Stomach (tissue), 9 donors: ENCODE measurements around the gene GP5. TPM values are rescaled to one million over a fixed set of nuclear protein-coding genes. Genes with fewer than 3 reads are reported as not detected.

Experiments
- DNase-seq, 2 donors: peaks; one replicate each; pipeline versions ENCODE4 v3.0.0 to v3.0.0-alpha.2; 2013 to 2019
- H3K27ac ChIP-seq, 5 donors: fragments of 200-600 bp in 4 of 5; sonication (generic) in 4 of 5; one replicate each; pipeline ENCODE4 v1.5.1; 2013 to 2019; ENCODE audit warnings: mild to moderate bottlenecking in 1 of 5, moderate library complexity in 1 of 5
- H3K27me3 ChIP-seq, 3 donors: fragments of 200-600 bp; sonication (generic); one replicate each; pipeline ENCODE4 v1.5.1; 2017 to 2019; ENCODE audit warnings: mixed run types in 1 of 3
- H3K36me3 ChIP-seq, 4 donors: fragments of 200-600 bp; sonication (generic); 1 replicate in 3 of 4; 2 replicates in 1 of 4; pipeline ENCODE4 v1.5.1; 2016 to 2019
- H3K4me1 ChIP-seq, 4 donors: fragments of 200-600 bp; sonication (generic); one replicate each; pipeline ENCODE4 v1.5.1; 2016 to 2019
- H3K4me3 ChIP-seq, 4 donors: fragments of 200-600 bp; sonication (generic) in 3 of 4; one replicate each; pipeline ENCODE4 v1.5.1; 2016 to 2019; ENCODE audit warnings: mild to moderate bottlenecking in 1 of 4
- H3K9me3 ChIP-seq, 4 donors: fragments of 200-600 bp; sonication (generic); one replicate each; pipeline ENCODE4 v1.5.1; 2016 to 2019
- CTCF ChIP-seq, 7 experiments: fragments of 450-650 bp in 4 of 7; fragments of 200-600 bp in 3 of 7; sonication (generic) in 3 of 7; IDR thresholded peaks; one replicate each; pipeline ENCODE4 v1.5.1; 2016 to 2019; ENCODE audit warnings: antibody characterized with exemption in 7 of 7, control low read depth in 2 of 7, mild to moderate bottlenecking in 1 of 7
- EP300 ChIP-seq: sonication (generic); formaldehyde crosslinking; IDR thresholded peaks from one replicate; pipeline ENCODE4 v1.6.1; 2017; ENCODE audit warnings: antibody characterized with exemption
- POLR2A ChIP-seq, 4 donors: fragments of 450-650 bp; IDR thresholded peaks; one replicate each; pipeline ENCODE4 v1.6.1; 2016; ENCODE audit warnings: antibody characterized with exemption in 4 of 4, control low read depth in 2 of 4, mild to moderate bottlenecking in 1 of 4, moderate library complexity in 1 of 4
- POLR2AphosphoS5 ChIP-seq, 3 donors: sonication (generic); formaldehyde crosslinking; IDR thresholded peaks; one replicate each; pipeline ENCODE4 v1.6.1; 2016; ENCODE audit warnings: antibody characterized with exemption in 3 of 3
- WGBS, 5 donors: extraction: QIAGEN DNeasy Blood & Tissue Kit in 3 of 5; methylation state at CpG; one replicate each; pipeline versions ENCODE4 v1.1.5 to v1.1.7; 2013 to 2018; 5-methylcytosine and 5-hydroxymethylcytosine counted together
- intact Hi-C: fragments of 100-400 bp; cut with DNase I; formaldehyde crosslinking; loops from one replicate; pipeline ENCODE4 v1.15.1; 2023; ENCODE audit warnings: low total_unique reads
- polyA plus RNA-seq, 3 donors: library from polyadenylated mRNA; stranded (reverse); fragments of 200-250 nt; gene quantifications; one replicate each; pipeline ENCODE4 v1.2.3, GENCODE V29; 2013
- total RNA-seq, 5 donors: library from RNA; depleted of rRNA; stranded (reverse); fragments of >200 nt; gene quantifications; one replicate each; pipeline versions ENCODE4 v1.1.0 to v1.2.3, GENCODE V29; 2014 to 2016
- donor health status: healthy with polysubstance abuse.
- donor health status: Bipolar disorder and iron deficiency.
- donor health status: healthy.

GP5 gene
- total and polyA plus RNA-seq, 8 donors: 0.18 TPM; not detected in 7

GRCh38 chr3:194365526-194365925, 33.5 kb downstream of the GP5 start:
- TF ChIP-seq POLR2A (IDR thresholded peaks at IDR 0.05) (no peak), CTCF (IDR thresholded peaks at IDR 0.05) (no peak), POLR2AphosphoS5 (IDR thresholded peaks at IDR 0.05) (no peak), EP300 (no peak)
- Histone ChIP-seq H3K27me3 (peaks cover 0 to 27% (median 8%) of the 10 kb centered on the region in 3 donors), H3K4me3 (no peak overlapping the region), H3K27ac (no peak overlapping the region), H3K36me3 (no peaks in the 10 kb centered on the region), H3K9me3 (no peaks in the 10 kb centered on the region), H3K4me1 (peaks cover 0 to 26% (median 12%) of the 10 kb centered on the region in 4 donors)
- intact Hi-C loops: no loop called here
- no peak for DNase-seq
- WGBS, 5 donors: 78 to 92% (median 88%) methylated on average over 4 to 6 of the region's 6 CpGs

GRCh38 chr3:194364652-194365434, 34.2 kb downstream of the GP5 start:
- peaks cover 0 to 22% (median 8%) of the 10 kb centered on the region in 3 donors for H3K27me3 ChIP-seq
- intact Hi-C loops: no loop called here
- DNase-seq: peak in 1 of 2 donors; percentile 74
- H3K9me3 ChIP-seq: no peaks in the 10 kb centered on the region
- H3K4me1 ChIP-seq: peaks cover 0 to 25% (median 12%) of the 10 kb centered on the region in 4 donors
- peak overlapping the region in 1 of 5 donors; percentile 14 for H3K27ac ChIP-seq
- no peak for TF ChIP-seq POLR2AphosphoS5 (IDR thresholded peaks at IDR 0.05)
- TF ChIP-seq EP300: no peak
- no peak for TF ChIP-seq POLR2A (IDR thresholded peaks at IDR 0.05)
- TF ChIP-seq CTCF (IDR thresholded peaks at IDR 0.05): no peak
- no peak overlapping the region for H3K4me3 ChIP-seq
- H3K36me3 ChIP-seq: no peaks in the 10 kb centered on the region
- 53 to 65% (median 57%) methylated on average over 15 to 20 of the region's 20 CpGs for WGBS, 5 donors

GRCh38 chr3:194364314-194364651, 34.8 kb downstream of the GP5 start:
- Histone ChIP-seq H3K4me1 (peaks cover 0 to 19% (median 9%) of the 10 kb centered on the region in 4 donors), H3K4me3 (no peak overlapping the region), H3K36me3 (no peaks in the 10 kb centered on the region), H3K27ac (peak overlapping the region in 1 of 5 donors; percentile 14), H3K27me3 (peaks cover 0 to 16% (median 5%) of the 10 kb centered on the region in 3 donors), H3K9me3 (no peaks in the 10 kb centered on the region)
- 55 to 80% (median 64%) methylated on average over 3 of the region's 3 CpGs for WGBS, 5 donors
- no peak for DNase-seq
- intact Hi-C loops: no loop called here
- TF ChIP-seq EP300 (no peak), CTCF (IDR thresholded peaks at IDR 0.05) (no peak), POLR2AphosphoS5 (IDR thresholded peaks at IDR 0.05) (no peak), POLR2A (IDR thresholded peaks at IDR 0.05) (no peak)

- TF ChIP-seq POLR2AphosphoS5 (IDR thresholded peaks at IDR 0.05) (no peak), EP300 (no peak), POLR2A (IDR thresholded peaks at IDR 0.05) (no peak), CTCF (IDR thresholded peaks at IDR 0.05) (no peak)
- no peak for DNase-seq
- no peak overlapping the region for H3K4me3 ChIP-seq
- 87 to 92% (median 91%) methylated on average over 17 to 18 of the region's 18 CpGs for WGBS, 5 donors
- H3K36me3 ChIP-seq: no peaks in the 10 kb centered on the region
- H3K27ac ChIP-seq: no peak overlapping the region
- H3K9me3 ChIP-seq: no peaks in the 10 kb centered on the region
- H3K4me1 ChIP-seq: peaks cover 0 to 14% (median 9%) of the 10 kb centered on the region in 4 donors
- H3K27me3 ChIP-seq: peaks cover 0 to 4% (median 0%) of the 10 kb centered on the region in 3 donors
- intact Hi-C loops: no loop called here
Observed at GRCh38 chr3:194360568-194360967, 38.5 kb downstream of the GP5 start.
